Skin of body (tissue), 3 donors: ENCODE results near the gene S100A11. TPM values are rescaled to one million over a fixed set of nuclear protein-coding genes. Genes with fewer than 3 reads are reported as not detected.

ENCODE experiments used
- DNase-seq: peaks from one replicate; lab custom pipeline; 2025; lab: John Stamatoyannopoulos, UW
- small RNA-seq: library from RNA; depleted of rRNA; stranded (forward); fragments of <200 nt; gene quantifications from one replicate; pipeline ENCODE3, GENCODE V24; 2014; ENCODE audit warnings: low replicate concordance
- total RNA-seq: library from RNA; depleted of rRNA; stranded (reverse); fragments of >200 nt; gene quantifications from one replicate; pipeline ENCODE4 v1.2.3, GENCODE V29; 2014

Gene S100A11
- total RNA-seq, 1 donor from 2014 or later = 79.9 TPM

- no peak for DNase-seq
Measured at GRCh38 chr1:151985768-151986167, 51.0 kb downstream of the S100A11 start.

DNA sequence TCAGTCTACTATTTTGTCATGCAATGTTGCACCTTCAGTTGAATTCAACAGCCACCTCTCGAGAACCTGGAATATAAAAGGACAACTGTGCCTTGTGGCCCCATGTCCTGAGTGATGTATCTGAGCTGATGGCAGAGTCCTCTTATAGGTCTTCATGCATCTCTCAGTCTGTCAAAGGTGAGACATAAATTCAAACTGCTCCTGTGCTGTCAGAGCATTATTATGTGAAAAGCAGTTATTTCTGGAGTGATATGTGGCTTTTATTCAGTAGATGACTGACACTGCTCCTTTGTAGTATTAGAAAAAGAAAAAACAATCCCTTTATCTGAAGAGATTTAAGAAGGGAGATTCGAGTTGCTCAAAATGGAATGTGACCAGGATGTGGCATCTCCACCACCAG, 51.5 kb downstream of the S100A11 start:
- DNase-seq = no peak

- DNase-seq = peak; percentile 48
Measured at GRCh38 chr1:151984313-151984956, 52.4 kb downstream of the S100A11 start.

Small RNA genes within 50 kb of the gene (small RNA-seq; reads per million reads assigned to genes)
- gene SPTLC1P4 = not detected

Other genes starting within 250 kb of the S100A11 start
- 6.0 TPM for gene TDRKH, start 246.5 kb downstream of the S100A11 start, total RNA-seq
- gene LINGO4, start 231.6 kb downstream of the S100A11 start, total RNA-seq = 0.10 TPM
- 4.0 TPM for gene RORC, start 205.2 kb downstream of the S100A11 start, total RNA-seq
- gene C2CD4D, start 197.2 kb downstream of the S100A11 start, total RNA-seq = not detected
- 8.4 TPM for gene THEM5, start 183.3 kb downstream of the S100A11 start, total RNA-seq
- gene THEM4, start 127.5 kb downstream of the S100A11 start, total RNA-seq = 6.0 TPM
- gene S100A10, start 43.1 kb downstream of the S100A11 start, total RNA-seq = 133 TPM
- 17.4 TPM for gene TCHHL1, start 52.1 kb upstream of the S100A11 start, total RNA-seq
- 315 TPM for gene TCHH, start 78.4 kb upstream of the S100A11 start, total RNA-seq
- gene RPTN, start 122.2 kb upstream of the S100A11 start, total RNA-seq = 4.4 TPM
- gene HRNR, start 187.2 kb upstream of the S100A11 start, total RNA-seq = not detected